IPS-20b (cell line): ENCODE measurements around the gene PKN2.
"Not testable (repeated sequence)": the region's sequence is repeated elsewhere in the genome, so short reads cannot be mapped to it uniquely, and the experiment has no call there.

Experiments used
- H3K27ac ChIP-seq: one replicate; pipeline ENCODE4 v1.5.1; 2013; ENCODE audit warnings: low read length
- H3K27me3 ChIP-seq: 2 replicates; pipeline ENCODE4 v1.6.1; 2013; ENCODE audit warnings: mild to moderate bottlenecking, low read length, inconsistent platforms; ENCODE audit not compliant: insufficient read depth
- H3K36me3 ChIP-seq: 2 replicates; pipeline ENCODE4 v1.6.1; 2013; ENCODE audit warnings: low read depth, mild to moderate bottlenecking, inconsistent platforms, low read length, moderate library complexity; ENCODE audit not compliant: insufficient read depth
- H3K4me1 ChIP-seq: 2 replicates; pipeline ENCODE4 v1.6.1; 2013; ENCODE audit warnings: mild to moderate bottlenecking, control low read depth, inconsistent platforms, low read length, moderate library complexity; ENCODE audit not compliant: insufficient read depth
- H3K4me3 ChIP-seq: 2 replicates; pipeline ENCODE4 v1.5.1; 2013; ENCODE audit warnings: mild to moderate bottlenecking, low read length, inconsistent platforms
- H3K9ac ChIP-seq: 2 replicates; pipeline ENCODE4 v1.6.1; 2013; ENCODE audit warnings: low read depth, mild to moderate bottlenecking, inconsistent platforms, low read length, moderate library complexity
- H3K9me3 ChIP-seq: 2 replicates; pipeline ENCODE4 v1.6.1; 2013; ENCODE audit warnings: mild to moderate bottlenecking, low read depth, low read length, inconsistent platforms; ENCODE audit not compliant: insufficient read depth

PKN2 gene

GRCh38 chr1:88802404-88802803 lies 118.3 kb downstream of the PKN2 start:
- no peaks in the 10 kb centered on the region for H3K4me1 ChIP-seq
- H3K27ac ChIP-seq: no peak overlapping the region
- H3K27me3 ChIP-seq: no peaks in the 10 kb centered on the region
- H3K4me3 ChIP-seq: no peak overlapping the region
- no peak overlapping the region for H3K9ac ChIP-seq
- H3K9me3 ChIP-seq: peaks cover 13% of the 10 kb centered on the region; the same call in 1 of the 2 replicates
- peaks cover 82% of the 10 kb centered on the region for H3K36me3 ChIP-seq

GRCh38 chr1:88802950-88803349 lies 118.9 kb downstream of the PKN2 start:
- Histone ChIP-seq H3K9ac (no peak overlapping the region), H3K27ac (no peak overlapping the region), H3K9me3 (peaks cover 13% of the 10 kb centered on the region; the same call in 1 of the 2 replicates), H3K4me3 (no peak overlapping the region), H3K4me1 (no peaks in the 10 kb centered on the region), H3K27me3 (no peaks in the 10 kb centered on the region), H3K36me3 (peaks cover 84% of the 10 kb centered on the region)

GRCh38 chr1:88803444-88803843 lies 119.4 kb downstream of the PKN2 start:
- H3K9me3 ChIP-seq: peaks cover 13% of the 10 kb centered on the region; the same call in 1 of the 2 replicates
- H3K27me3 ChIP-seq: no peaks in the 10 kb centered on the region
- H3K27ac ChIP-seq: no peak overlapping the region
- no peaks in the 10 kb centered on the region for H3K4me1 ChIP-seq
- no peak overlapping the region for H3K9ac ChIP-seq
- no peak overlapping the region for H3K4me3 ChIP-seq
- peaks cover 84% of the 10 kb centered on the region for H3K36me3 ChIP-seq

GRCh38 chr1:88812366-88812765 lies 128.3 kb downstream of the PKN2 start:
- Histone ChIP-seq H3K9ac (no peak overlapping the region), H3K4me3 (no peak overlapping the region), H3K9me3 (no peaks in the 10 kb centered on the region), H3K36me3 (peaks cover 56% of the 10 kb centered on the region), H3K27ac (no peak overlapping the region), H3K27me3 (no peaks in the 10 kb centered on the region), H3K4me1 (no peaks in the 10 kb centered on the region)

- H3K9ac ChIP-seq: no peak overlapping the region
- no peaks in the 10 kb centered on the region for H3K27me3 ChIP-seq
- no peak overlapping the region for H3K4me3 ChIP-seq
- H3K4me1 ChIP-seq: no peaks in the 10 kb centered on the region
- peaks cover 50% of the 10 kb centered on the region for H3K36me3 ChIP-seq
- H3K27ac ChIP-seq: no peak overlapping the region
- H3K9me3 ChIP-seq: no peaks in the 10 kb centered on the region
Measured at GRCh38 chr1:88813471-88813870, 129.4 kb downstream of the PKN2 start.

- H3K9me3 ChIP-seq, H3K27ac ChIP-seq, H3K4me1 ChIP-seq, H3K9ac ChIP-seq, H3K4me3 ChIP-seq, H3K27me3 ChIP-seq: not testable (repeated sequence)
- H3K36me3 ChIP-seq: peaks cover 18% of the 10 kb centered on the region
Measured at GRCh38 chr1:88819642-88820041, 135.6 kb downstream of the PKN2 start.

GRCh38 chr1:88825721-88826120 lies 141.6 kb downstream of the PKN2 start:
- no peaks in the 10 kb centered on the region for H3K9me3 ChIP-seq
- peaks cover 4% of the 10 kb centered on the region; the same call in 1 of the 2 replicates for H3K4me1 ChIP-seq
- no peak overlapping the region for H3K27ac ChIP-seq
- H3K36me3 ChIP-seq: peaks cover 52% of the 10 kb centered on the region
- no peak overlapping the region for H3K4me3 ChIP-seq
- H3K9ac ChIP-seq: no peak overlapping the region
- H3K27me3 ChIP-seq: no peaks in the 10 kb centered on the region

GRCh38 chr1:88847643-88848042 lies 163.6 kb downstream of the PKN2 start:
- H3K27me3 ChIP-seq: no peaks in the 10 kb centered on the region
- H3K9ac ChIP-seq: no peak overlapping the region
- H3K27ac ChIP-seq: no peak overlapping the region
- H3K36me3 ChIP-seq: no peaks in the 10 kb centered on the region
- no peaks in the 10 kb centered on the region for H3K9me3 ChIP-seq
- H3K4me1 ChIP-seq: no peaks in the 10 kb centered on the region
- no peak overlapping the region for H3K4me3 ChIP-seq

GRCh38 chr1:88851303-88852063 lies 167.4 kb downstream of the PKN2 start:
- Histone ChIP-seq H3K27me3 (no peaks in the 10 kb centered on the region), H3K27ac (no peak overlapping the region), H3K9ac (no peak overlapping the region), H3K36me3 (peaks cover 20% of the 10 kb centered on the region), H3K4me1 (no peaks in the 10 kb centered on the region; the same call in 1 of the 2 replicates), H3K9me3 (no peaks in the 10 kb centered on the region), H3K4me3 (no peak overlapping the region)

GRCh38 chr1:88867743-88868521 lies 183.9 kb downstream of the PKN2 start:
- peaks cover 5% of the 10 kb centered on the region; the same call in 1 of the 2 replicates for H3K36me3 ChIP-seq
- H3K27me3 ChIP-seq: no peaks in the 10 kb centered on the region
- H3K27ac ChIP-seq: no peak overlapping the region
- H3K9ac ChIP-seq: no peak overlapping the region
- H3K4me1 ChIP-seq: no peaks in the 10 kb centered on the region; the same call in 1 of the 2 replicates
- H3K4me3 ChIP-seq: no peak overlapping the region
- no peaks in the 10 kb centered on the region for H3K9me3 ChIP-seq

- not testable (repeated sequence) for H3K27me3 ChIP-seq, H3K9ac ChIP-seq, H3K27ac ChIP-seq, H3K36me3 ChIP-seq, H3K4me1 ChIP-seq, H3K4me3 ChIP-seq, H3K9me3 ChIP-seq
Measured at GRCh38 chr1:88869644-88870043, 185.6 kb downstream of the PKN2 start.
